GM12864 (cell line): ENCODE data around the gene TWSG1.

Experiments
- DNase-seq: peaks from one replicate; pipeline ENCODE4 v3.0.0-alpha.2; 2011; ENCODE audit warnings: low read depth
- H3K4me3 ChIP-seq: 2 replicates; pipeline ENCODE4 v1.5.1; 2011; ENCODE audit warnings: mild to moderate bottlenecking, low read depth, low read length, control low read depth
- TF ChIP-seq, protein P1 (sequence below): IDR thresholded peaks from 2 replicates; pipeline ENCODE4 v1.5.1; 2011; ENCODE audit warnings: low read depth, mild to moderate bottlenecking, moderate library complexity, low read length, control low read depth, inconsistent platforms; ENCODE audit errors: missing control alignments

The TWSG1 gene

DNA sequence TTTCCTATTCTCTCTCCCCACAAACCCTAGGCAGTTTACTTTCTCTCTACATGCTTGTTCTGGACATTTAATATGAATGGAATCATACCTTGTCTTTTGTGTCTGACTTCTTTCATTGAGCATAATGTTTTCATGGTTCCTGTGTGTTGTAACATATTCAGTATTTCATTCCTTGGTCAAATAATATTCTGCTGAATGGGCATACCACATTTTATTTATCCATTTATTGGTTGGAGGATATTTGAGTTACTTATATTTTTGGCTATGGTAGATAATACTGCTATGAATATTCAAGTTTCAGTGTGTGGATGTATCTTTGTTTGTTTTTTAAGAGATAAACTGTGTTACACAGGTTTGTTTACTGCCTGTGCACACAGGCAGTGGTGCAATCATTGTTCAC lies 9.0 kb downstream of the TWSG1 start:
- TF ChIP-seq, protein P1, sequence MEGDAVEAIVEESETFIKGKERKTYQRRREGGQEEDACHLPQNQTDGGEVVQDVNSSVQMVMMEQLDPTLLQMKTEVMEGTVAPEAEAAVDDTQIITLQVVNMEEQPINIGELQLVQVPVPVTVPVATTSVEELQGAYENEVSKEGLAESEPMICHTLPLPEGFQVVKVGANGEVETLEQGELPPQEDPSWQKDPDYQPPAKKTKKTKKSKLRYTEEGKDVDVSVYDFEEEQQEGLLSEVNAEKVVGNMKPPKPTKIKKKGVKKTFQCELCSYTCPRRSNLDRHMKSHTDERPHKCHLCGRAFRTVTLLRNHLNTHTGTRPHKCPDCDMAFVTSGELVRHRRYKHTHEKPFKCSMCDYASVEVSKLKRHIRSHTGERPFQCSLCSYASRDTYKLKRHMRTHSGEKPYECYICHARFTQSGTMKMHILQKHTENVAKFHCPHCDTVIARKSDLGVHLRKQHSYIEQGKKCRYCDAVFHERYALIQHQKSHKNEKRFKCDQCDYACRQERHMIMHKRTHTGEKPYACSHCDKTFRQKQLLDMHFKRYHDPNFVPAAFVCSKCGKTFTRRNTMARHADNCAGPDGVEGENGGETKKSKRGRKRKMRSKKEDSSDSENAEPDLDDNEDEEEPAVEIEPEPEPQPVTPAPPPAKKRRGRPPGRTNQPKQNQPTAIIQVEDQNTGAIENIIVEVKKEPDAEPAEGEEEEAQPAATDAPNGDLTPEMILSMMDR, result no peak
- no peak overlapping the region for H3K4me3 ChIP-seq
- no peak for DNase-seq

DNA sequence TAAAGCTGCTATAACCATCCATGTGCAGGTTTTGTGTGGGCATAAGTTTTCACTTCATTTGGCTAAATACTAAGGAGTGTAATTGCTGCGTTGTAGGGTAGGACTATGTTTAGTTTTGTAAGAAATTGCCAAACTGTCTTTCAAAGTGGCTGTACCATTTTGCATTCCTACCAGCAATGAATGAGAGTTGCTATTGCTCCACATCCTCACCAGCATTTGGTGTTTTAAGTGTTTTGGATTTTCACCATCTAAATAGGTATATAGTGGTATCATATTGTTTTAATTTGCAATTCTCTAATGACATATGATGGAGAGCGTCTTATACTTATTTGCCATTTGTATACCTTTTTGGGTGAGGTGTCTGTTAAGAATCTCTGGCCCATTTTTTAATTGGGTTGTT lies 12.2 kb downstream of the TWSG1 start:
- TF ChIP-seq, protein P1, result no peak
- DNase-seq, result no peak
- no peak overlapping the region for H3K4me3 ChIP-seq

DNA sequence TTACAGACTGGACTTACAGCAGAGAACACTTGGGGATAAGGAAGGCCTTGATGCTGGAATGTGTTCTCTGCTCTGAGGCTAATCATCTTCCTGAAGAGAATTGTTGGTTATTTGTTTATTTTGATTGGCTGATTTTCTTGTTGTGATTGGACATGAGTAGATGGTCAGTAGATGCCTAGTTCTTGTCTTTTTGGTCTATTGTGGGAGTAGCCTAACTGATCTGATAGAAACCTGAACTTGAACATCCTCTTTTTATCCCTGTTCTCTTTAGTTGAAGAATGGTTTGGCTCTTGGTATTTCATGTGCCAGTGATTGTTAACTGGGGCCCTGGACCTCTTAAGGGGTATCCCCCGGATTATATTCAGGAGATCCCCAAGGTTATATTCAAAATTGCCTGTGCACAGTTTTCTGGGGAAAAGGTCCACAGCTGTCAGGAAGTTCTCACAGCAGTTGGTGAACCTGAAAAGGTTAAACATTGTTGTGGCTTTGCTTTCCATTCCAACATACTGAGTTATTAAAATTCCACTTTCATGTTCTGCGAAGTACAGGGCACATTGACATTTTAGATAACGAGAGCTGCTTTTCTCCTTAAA lies 13.6 kb downstream of the TWSG1 start:
- TF ChIP-seq, protein P1, result no peak
- no peak for DNase-seq
- H3K4me3 ChIP-seq, result no peak overlapping the region

GRCh38 chr18:9348766-9349165 lies 14.2 kb downstream of the TWSG1 start:
- DNase-seq, result no peak
- TF ChIP-seq, protein P1, result no peak

GRCh38 chr18:9353596-9353995 lies 19.0 kb downstream of the TWSG1 start:
- no peak overlapping the region for H3K4me3 ChIP-seq
- TF ChIP-seq, protein P1, result no peak
- DNase-seq, result peak; percentile 76

More at GRCh38 chr18:9348766-9349165, 14.2 kb downstream of the TWSG1 start:
- H3K4me3 ChIP-seq, result no peak overlapping the region

- no peak overlapping the region for H3K4me3 ChIP-seq
- DNase-seq, result no peak
- TF ChIP-seq, protein P1, result no peak
Measured at GRCh38 chr18:9354256-9354655, 19.7 kb downstream of the TWSG1 start.

DNA sequence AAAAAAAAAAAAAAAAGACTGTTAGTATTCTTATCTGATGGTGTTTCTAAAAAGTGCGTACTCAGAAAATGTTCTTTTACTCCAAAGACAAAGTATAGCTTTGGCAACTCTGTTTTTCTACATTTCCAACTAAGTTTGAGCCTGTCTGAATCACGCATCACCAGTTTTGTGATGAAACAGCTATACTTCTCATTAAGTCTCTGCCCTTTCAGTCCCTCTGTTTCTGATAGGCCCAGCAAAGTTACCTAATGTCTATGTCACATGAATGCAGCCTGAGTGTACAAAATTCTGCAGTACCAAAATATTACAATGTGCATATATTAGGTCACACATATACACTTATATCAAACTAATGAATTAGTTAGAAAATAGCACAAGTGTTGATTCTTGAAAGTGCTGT lies 22.4 kb downstream of the TWSG1 start:
- TF ChIP-seq, protein P1, result no peak
- H3K4me3 ChIP-seq, result no peak overlapping the region
- DNase-seq, result no peak
